ENCODE results near the gene PMS1. TPM values are rescaled to one million over a fixed set of nuclear protein-coding genes. Genes with fewer than 3 reads are reported as not detected.

Gene PMS1
- total and polyA plus RNA-seq, 9 of the 15 experiments (the other 6 are each of a cell fraction or from before 2014, with no cell fraction given): 14.5 to 29.8 (median 24.7) TPM

DNA sequence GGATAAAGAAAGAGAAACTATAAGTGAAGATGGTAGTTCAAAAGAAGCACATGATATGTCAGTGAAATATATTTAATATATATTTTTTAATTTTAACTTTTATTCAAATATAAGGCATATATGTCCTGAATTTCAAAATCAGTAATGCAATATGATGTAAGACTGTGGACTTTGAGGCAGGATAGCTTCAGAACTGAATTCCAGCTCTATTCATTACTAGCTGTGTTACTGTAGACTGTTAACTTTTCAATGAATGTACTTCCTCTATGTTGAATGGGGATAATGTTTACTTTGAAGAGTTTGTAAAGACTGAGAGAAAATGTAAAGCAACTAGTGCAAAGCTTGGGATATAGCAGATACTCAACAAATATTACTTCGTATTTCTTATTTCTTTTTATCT, 112.6 kb downstream of the PMS1 start:
- no peak for DNase-seq (ENCODE audit: extremely low read depth in 1 of 4, low spot score in 3 of 4)
- no peak for TF ChIP-seq C11orf30 (IDR thresholded peaks at IDR 0.05; ENCODE audit: low read depth)
- no peak for TF ChIP-seq ZNF507 (tag; conservative IDR thresholded peaks at IDR 0.05)
- TF ChIP-seq ZNF75A (CRISPR knock-in tag; IDR thresholded peaks at IDR 0.05): no peak
- in situ Hi-C loops (cut with MboI): no loop called here
- Histone ChIP-seq H3K4me1 (replicated peaks in 1 of 2; ENCODE audit: control insufficient read depth in 2 of 2, insufficient read depth in 2 of 2, low read length in 2 of 2) (no peaks in the 10 kb centered on the region; a peak in 2 of 5 replicates), H3K79me2 (ENCODE audit: control insufficient read depth, insufficient read depth, low read length) (no peaks in the 10 kb centered on the region), H3K4me2 (ENCODE audit: insufficient read depth, low read length) (no peak overlapping the region), H3K27ac (ENCODE audit: extremely low read depth, low read depth, low read length) (no peak overlapping the region), H4K20me1 (replicated peaks; ENCODE audit: control insufficient read depth, insufficient read depth, low read length) (no peaks in the 10 kb centered on the region), H2AFZ (ENCODE audit: low read depth, low read length) (no peak overlapping the region), H3K36me3 (ENCODE audit: control insufficient read depth, insufficient read depth, low read length) (no peaks in the 10 kb centered on the region), H3K9me3 (replicated peaks; ENCODE audit: control insufficient read depth, insufficient read depth, low read depth, low read length) (no peaks in the 10 kb centered on the region), H3K27me3 (ENCODE audit: control insufficient read depth in 2 of 2, insufficient read depth in 2 of 2, low read length in 2 of 2) (no peaks in the 10 kb centered on the region), H3K9ac (ENCODE audit: insufficient read depth in 1 of 2, low read depth in 2 of 2, low read length in 2 of 2) (no peak overlapping the region), H3K4me3 (no peak overlapping the region), H3K9me1 (ENCODE audit: control insufficient read depth, insufficient read depth, low read length) (no peaks in the 10 kb centered on the region)
- CTCF ChIA-PET (ENCODE audit: low intra/inter-chr PET ratio): no interaction called here
- POLR2A ChIA-PET: no interaction called here
- BruUV-seq (replicated peaks): no TSS peak
- ATAC-seq: no peak
- FAIRE-seq: no peak
- intact Hi-C loops (cut with micrococcal nuclease): no loop called here
- WGBS (ENCODE audit: insufficient coverage, low coverage, missing lambda C conversion rate): 0% methylated on average over 1 of the region's 1 CpG

GRCh38 chr2:189899101-189899500, 114.9 kb downstream of the PMS1 start:
- Histone ChIP-seq H3K79me2 (ENCODE audit: control insufficient read depth, insufficient read depth, low read length) (no peaks in the 10 kb centered on the region), H3K9me1 (ENCODE audit: control insufficient read depth, insufficient read depth, low read length) (no peaks in the 10 kb centered on the region), H3K9me3 (replicated peaks; ENCODE audit: control insufficient read depth, insufficient read depth, low read depth, low read length) (no peaks in the 10 kb centered on the region), H3K9ac (ENCODE audit: insufficient read depth in 1 of 2, low read depth in 2 of 2, low read length in 2 of 2) (no peak overlapping the region), H3K4me2 (ENCODE audit: insufficient read depth, low read length) (no peak overlapping the region), H4K20me1 (replicated peaks; ENCODE audit: control insufficient read depth, insufficient read depth, low read length) (no peaks in the 10 kb centered on the region), H3K27ac (ENCODE audit: extremely low read depth, low read depth, low read length) (no peak overlapping the region), H2AFZ (ENCODE audit: low read depth, low read length) (no peak overlapping the region), H3K4me3 (no peak overlapping the region), H3K4me1 (replicated peaks in 1 of 2; ENCODE audit: control insufficient read depth in 2 of 2, insufficient read depth in 2 of 2, low read length in 2 of 2) (no peaks in the 10 kb centered on the region; a peak in 2 of 5 replicates), H3K27me3 (ENCODE audit: control insufficient read depth in 2 of 2, insufficient read depth in 2 of 2, low read length in 2 of 2) (no peaks in the 10 kb centered on the region), H3K36me3 (ENCODE audit: control insufficient read depth, insufficient read depth, low read length) (no peaks in the 10 kb centered on the region)
- in situ Hi-C loops (cut with MboI): no loop called here
- DNase-seq (ENCODE audit: extremely low read depth in 1 of 4, low spot score in 3 of 4): no peak
- no peak for ATAC-seq
- no peak for FAIRE-seq
- POLR2A ChIA-PET: interaction anchor here (0.7 to 1.0 kb wide), 2 partner anchors 11 to 378 kb away, joined by 3 read pairs; no protein-coding TSS in a partner anchor
- BruUV-seq (replicated peaks): no TSS peak
- CTCF ChIA-PET (ENCODE audit: low intra/inter-chr PET ratio): no interaction called here
- intact Hi-C loops (cut with micrococcal nuclease): no loop called here
- no peak for TF ChIP-seq HDAC6 (IDR thresholded peaks at IDR 0.05; ENCODE audit: low read depth, low read length)
- no peak for TF ChIP-seq BCOR (IDR thresholded peaks at IDR 0.05)
- no peak for TF ChIP-seq SAFB2 (IDR thresholded peaks at IDR 0.05; ENCODE audit: borderline replicate concordance, low read depth, low read length, severe bottlenecking)
- TF ChIP-seq, protein P1, sequence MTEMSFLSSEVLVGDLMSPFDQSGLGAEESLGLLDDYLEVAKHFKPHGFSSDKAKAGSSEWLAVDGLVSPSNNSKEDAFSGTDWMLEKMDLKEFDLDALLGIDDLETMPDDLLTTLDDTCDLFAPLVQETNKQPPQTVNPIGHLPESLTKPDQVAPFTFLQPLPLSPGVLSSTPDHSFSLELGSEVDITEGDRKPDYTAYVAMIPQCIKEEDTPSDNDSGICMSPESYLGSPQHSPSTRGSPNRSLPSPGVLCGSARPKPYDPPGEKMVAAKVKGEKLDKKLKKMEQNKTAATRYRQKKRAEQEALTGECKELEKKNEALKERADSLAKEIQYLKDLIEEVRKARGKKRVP (CRISPR knock-in tag; IDR thresholded peaks at IDR 0.05): no peak
- TF ChIP-seq ZNF224 (CRISPR knock-in tag; IDR thresholded peaks at IDR 0.05): no peak
- no peak for TF ChIP-seq SMARCC2 (IDR thresholded peaks at IDR 0.05; ENCODE audit: low read depth)
- no peak for TF ChIP-seq TBP (optimal IDR thresholded peaks at IDR 0.05; ENCODE audit: low read depth, low read length)
- no peak for TF ChIP-seq SIX5 (IDR thresholded peaks at IDR 0.05; ENCODE audit: borderline replicate concordance in 1 of 2, insufficient read depth in 1 of 2, low read depth in 1 of 2, low read length in 2 of 2)
- no peak for TF ChIP-seq ZBTB8A (IDR thresholded peaks at IDR 0.05; ENCODE audit: partially characterized antibody)
- no peak for TF ChIP-seq GTF2E2 (tag; IDR thresholded peaks at IDR 0.05)
- no peak for TF ChIP-seq CHD2 (IDR thresholded peaks at IDR 0.05; ENCODE audit: low read depth, low read length)
- no peak for TF ChIP-seq C11orf30 (IDR thresholded peaks at IDR 0.05; ENCODE audit: low read depth)
- no peak for TF ChIP-seq ZC3H11A (IDR thresholded peaks at IDR 0.05; ENCODE audit: low read depth, low read length)
- TF ChIP-seq, protein P2, sequence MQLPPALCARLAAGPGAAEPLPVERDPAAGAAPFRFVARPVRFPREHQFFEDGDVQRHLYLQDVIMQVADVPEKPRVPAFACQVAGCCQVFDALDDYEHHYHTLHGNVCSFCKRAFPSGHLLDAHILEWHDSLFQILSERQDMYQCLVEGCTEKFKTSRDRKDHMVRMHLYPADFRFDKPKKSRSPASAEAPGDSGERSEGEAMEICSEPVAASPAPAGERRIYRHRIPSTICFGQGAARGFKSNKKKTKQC (CRISPR knock-in tag; IDR thresholded peaks at IDR 0.05): no peak
